ENCODE results near the gene THOC5.
A peak's percentile ranks its signal among the peaks of the same experiment; 100 is the strongest.

THOC5 gene

GRCh38 chr22:29584975-29585374 is 31.4 kb upstream of the THOC5 start:
- DNase-seq (ENCODE audit: low read depth): no peak
- no peak overlapping the region for H3K4me3 ChIP-seq (ENCODE audit: low read length)
- TF ChIP-seq CTCF (conservative IDR thresholded peaks at IDR 0.05; ENCODE audit: low read length): no peak

GRCh38 chr22:29581799-29582198 is 28.2 kb upstream of the THOC5 start:
- DNase-seq (ENCODE audit: low read depth): no peak
- H3K4me3 ChIP-seq (ENCODE audit: low read length): no peak overlapping the region

DNA sequence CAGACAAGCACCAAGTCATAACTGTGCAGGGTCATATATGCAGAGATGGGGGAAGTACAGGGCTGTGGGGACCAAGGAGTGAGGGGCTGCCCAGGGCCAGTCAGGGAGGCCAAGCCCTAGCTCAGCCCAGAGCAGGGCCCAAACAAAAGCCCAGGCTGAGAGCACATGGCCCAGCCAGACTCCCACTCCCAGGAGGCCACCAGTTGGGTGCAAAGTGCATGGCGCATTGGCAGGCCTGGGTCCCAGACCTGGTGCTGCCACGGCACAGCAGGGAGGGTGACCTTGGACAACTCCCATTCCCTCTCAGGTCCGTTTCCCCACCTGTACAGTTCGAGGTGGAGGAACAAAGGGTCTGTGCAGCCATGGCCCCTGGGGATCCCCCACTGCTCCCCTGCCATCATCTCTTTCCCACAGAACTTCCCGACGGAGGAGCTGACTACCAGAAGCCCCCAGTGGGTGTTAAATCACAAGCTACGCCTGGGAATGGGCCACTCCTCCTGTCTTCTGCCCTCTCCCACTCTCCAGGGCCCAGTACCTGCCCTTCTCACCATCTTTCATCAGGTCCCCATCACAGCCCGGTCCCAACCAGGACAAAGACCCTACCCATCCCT is 26.7 kb upstream of the THOC5 start:
- DNase-seq (ENCODE audit: low read depth): no peak
- no peak for TF ChIP-seq CTCF (conservative IDR thresholded peaks at IDR 0.05; ENCODE audit: low read length)
- H3K4me3 ChIP-seq (ENCODE audit: low read length): peak overlapping the region; percentile 79

More at GRCh38 chr22:29581799-29582198, 28.2 kb upstream of the THOC5 start:
- no peak for TF ChIP-seq CTCF (conservative IDR thresholded peaks at IDR 0.05; ENCODE audit: low read length)

DNA sequence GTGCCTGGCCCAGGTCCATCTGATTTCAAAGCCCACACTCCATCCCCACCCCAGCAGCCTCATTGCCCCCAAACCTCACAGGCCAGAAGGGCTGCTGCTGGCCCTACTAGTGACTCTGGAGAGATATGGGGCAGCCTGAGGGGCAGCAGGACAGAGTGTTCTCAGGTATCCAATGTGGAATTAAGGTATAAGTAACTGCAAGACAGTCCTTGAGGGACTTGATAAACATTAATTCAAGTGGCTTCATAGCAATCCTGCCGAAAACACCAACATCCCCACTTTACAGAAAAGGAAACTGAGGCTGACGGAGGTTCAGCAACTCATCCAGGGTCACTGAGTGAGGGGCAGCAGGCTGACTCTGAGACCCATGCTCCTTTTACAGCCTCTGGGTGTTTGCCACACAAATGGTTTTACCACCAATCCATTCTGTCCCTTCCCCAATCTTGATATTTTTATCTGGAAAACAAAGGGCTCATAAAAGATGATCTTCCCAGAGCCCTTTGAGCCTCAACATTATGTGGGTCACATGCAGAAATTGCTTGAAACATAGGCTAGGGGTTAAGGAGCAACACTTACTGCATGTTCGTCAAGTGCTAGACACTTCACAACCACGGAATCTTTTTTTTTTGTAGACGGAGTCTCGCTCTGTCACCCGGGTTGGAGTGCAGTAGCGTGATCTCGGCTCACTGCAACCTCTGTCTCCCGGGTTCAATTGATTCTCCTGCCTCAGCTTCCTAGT is 25.1 kb upstream of the THOC5 start:
- TF ChIP-seq CTCF (conservative IDR thresholded peaks at IDR 0.05; ENCODE audit: low read length): no peak
- DNase-seq (ENCODE audit: low read depth): no peak
- H3K4me3 ChIP-seq (ENCODE audit: low read length): no peak overlapping the region

DNA sequence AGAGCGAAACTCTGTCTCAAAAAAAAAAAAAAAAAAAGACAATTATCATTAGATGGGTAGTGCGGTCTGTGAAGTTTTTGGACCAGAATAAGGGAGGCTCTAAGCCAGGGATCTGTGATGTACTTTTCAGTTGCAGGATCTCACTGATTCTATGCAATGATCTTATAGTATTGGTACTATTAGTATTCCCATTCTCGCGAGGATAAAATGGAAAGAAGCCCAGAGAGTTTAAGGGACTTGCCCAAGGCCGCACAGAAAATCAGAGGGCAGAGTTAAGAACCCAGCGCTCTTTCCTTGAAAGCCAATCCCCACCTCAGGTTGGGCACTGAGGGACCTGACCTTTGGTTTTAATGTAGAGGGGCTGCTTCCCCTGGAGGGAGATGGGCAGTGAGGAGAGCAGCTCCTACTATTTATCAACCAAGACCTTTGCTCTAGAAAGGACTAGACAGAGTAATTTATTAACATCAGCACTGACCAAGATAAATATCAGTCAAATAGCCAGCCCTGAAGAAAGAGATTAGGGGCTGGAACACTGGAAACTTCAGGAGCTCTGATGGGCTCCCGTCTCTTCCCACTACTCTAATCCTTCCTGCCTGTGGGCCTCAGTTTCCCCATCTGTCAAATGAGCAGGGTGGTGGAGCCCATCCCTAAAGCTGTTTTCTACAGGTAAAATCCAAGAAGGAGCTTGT is 21.3 kb upstream of the THOC5 start:
- no peak for TF ChIP-seq CTCF (conservative IDR thresholded peaks at IDR 0.05; ENCODE audit: low read length)
- DNase-seq (ENCODE audit: low read depth): no peak
- H3K4me3 ChIP-seq (ENCODE audit: low read length): no peak overlapping the region

GRCh38 chr22:29570912-29571549 is 17.5 kb upstream of the THOC5 start:
- DNase-seq (ENCODE audit: low read depth): no peak
- no peak for TF ChIP-seq CTCF (conservative IDR thresholded peaks at IDR 0.05; ENCODE audit: low read length)
- H3K4me3 ChIP-seq (ENCODE audit: low read length): no peak overlapping the region

Data from AG10803 (cell line).